HEK293T (cell line): ENCODE data around the gene SULT2B1.

Source experiments
- BHLHE40 ChIP-seq: fragments of 450-650 bp; IDR thresholded peaks from 2 replicates; pipeline ENCODE4 v1.6.1; 2016; ENCODE audit warnings: mild to moderate bottlenecking, moderate library complexity, borderline replicate concordance
- CTBP1 ChIP-seq: fragments of 450-650 bp; IDR thresholded peaks from 2 replicates; pipeline ENCODE4 v1.6.1; 2016; ENCODE audit warnings: borderline replicate concordance
- ELF4 ChIP-seq: fragments of 450-650 bp; IDR thresholded peaks from 2 replicates; pipeline ENCODE4 v1.6.1; 2017; ENCODE audit warnings: antibody characterized with exemption
- FOXA1 ChIP-seq: fragments of 450-650 bp; IDR thresholded peaks from 2 replicates; pipeline ENCODE4 v1.6.1; 2016; ENCODE audit warnings: mild to moderate bottlenecking
- FOXK2 ChIP-seq: fragments of 450-650 bp; IDR thresholded peaks from 2 replicates; pipeline ENCODE4 v1.6.1; 2016; ENCODE audit warnings: mild to moderate bottlenecking
- HDGF ChIP-seq: fragments of 450-650 bp; IDR thresholded peaks from 2 replicates; pipeline ENCODE4 v1.6.1; 2017; ENCODE audit warnings: antibody characterized with exemption, borderline replicate concordance
- L3MBTL2 ChIP-seq: fragments of 450-650 bp; conservative IDR thresholded peaks from 2 replicates; pipeline ENCODE4 v1.6.1; 2016; ENCODE audit warnings: mild to moderate bottlenecking
- NFRKB ChIP-seq: fragments of 450-650 bp; IDR thresholded peaks from 2 replicates; pipeline ENCODE4 v1.6.1; 2016; ENCODE audit warnings: mild to moderate bottlenecking, moderate library complexity
- PKNOX1 ChIP-seq: fragments of 450-650 bp; IDR thresholded peaks from 2 replicates; pipeline ENCODE4 v1.6.1; 2016
- SP1 ChIP-seq: fragments of 450-650 bp; IDR thresholded peaks from 2 replicates; pipeline ENCODE4 v1.6.1; 2017
- SUZ12 ChIP-seq: fragments of 450-650 bp; IDR thresholded peaks from 2 replicates; pipeline ENCODE4 v1.6.1; 2016; ENCODE audit warnings: mild to moderate bottlenecking
- TARDBP ChIP-seq: fragments of 450-650 bp; IDR thresholded peaks from 2 replicates; pipeline ENCODE4 v1.6.1; 2016
- ZNF384 ChIP-seq: fragments of 450-650 bp; IDR thresholded peaks from 2 replicates; pipeline ENCODE4 v1.6.1; 2016

- TF ChIP-seq PKNOX1 (no peak), HDGF (no peak), BHLHE40 (no peak; the same call in 1 of the 2 replicates), FOXA1 (no peak), SP1 (no peak), FOXK2 (no peak), SUZ12 (no peak), NFRKB (no peak), TARDBP (no peak), CTBP1 (no peak), L3MBTL2 (peak; percentile 51), ZNF384 (no peak), ELF4 (no peak)
Measured at GRCh38 chr19:48634424-48635262, 82.7 kb downstream of the SULT2B1 start.
